IPS-11a (cell line): ENCODE data around the gene PHKG2.

Experiments
- H3K4me3 ChIP-seq: one replicate; pipeline ENCODE4 v1.5.1; 2013; ENCODE audit warnings: low read depth, low read length, control low read depth

The PHKG2 gene

DNA sequence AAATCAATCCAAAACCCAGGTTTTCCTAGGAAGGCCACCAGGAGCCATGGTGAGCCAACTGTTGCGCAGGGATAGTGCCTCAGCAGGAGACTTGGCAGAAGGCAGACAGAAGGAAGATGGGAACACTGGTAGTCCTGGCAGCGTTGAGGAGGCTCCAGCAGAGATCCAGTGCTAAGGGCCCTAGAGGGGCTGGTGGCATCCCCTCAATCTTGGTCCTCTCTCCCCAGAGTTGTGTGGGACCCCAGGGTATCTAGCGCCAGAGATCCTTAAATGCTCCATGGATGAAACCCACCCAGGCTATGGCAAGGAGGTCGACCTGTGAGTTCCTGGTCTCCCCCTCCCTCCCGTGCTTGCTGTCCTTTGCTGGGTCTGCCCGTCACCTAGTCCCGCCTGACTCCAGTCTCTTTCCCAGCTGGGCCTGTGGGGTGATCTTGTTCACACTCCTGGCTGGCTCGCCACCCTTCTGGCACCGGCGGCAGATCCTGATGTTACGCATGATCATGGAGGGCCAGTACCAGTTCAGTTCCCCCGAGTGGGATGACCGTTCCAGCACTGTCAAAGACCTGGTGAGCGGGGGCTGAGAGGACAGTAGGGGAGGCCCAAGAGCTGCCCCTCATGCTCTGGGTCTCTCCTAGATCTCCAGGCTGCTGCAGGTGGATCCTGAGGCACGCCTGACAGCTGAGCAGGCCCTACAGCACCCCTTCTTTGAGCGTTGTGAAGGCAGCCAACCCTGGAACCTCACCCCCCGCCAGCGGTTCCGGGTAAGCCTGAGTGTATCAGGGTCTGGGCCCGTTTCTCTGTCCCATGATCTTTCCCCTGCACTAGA, 7.9 kb downstream of the PHKG2 start:
- H3K4me3 ChIP-seq, result no peak overlapping the region

GRCh38 chr16:30756781-30757100, 8.5 kb downstream of the PHKG2 start:
- H3K4me3 ChIP-seq, result no peak overlapping the region

DNA sequence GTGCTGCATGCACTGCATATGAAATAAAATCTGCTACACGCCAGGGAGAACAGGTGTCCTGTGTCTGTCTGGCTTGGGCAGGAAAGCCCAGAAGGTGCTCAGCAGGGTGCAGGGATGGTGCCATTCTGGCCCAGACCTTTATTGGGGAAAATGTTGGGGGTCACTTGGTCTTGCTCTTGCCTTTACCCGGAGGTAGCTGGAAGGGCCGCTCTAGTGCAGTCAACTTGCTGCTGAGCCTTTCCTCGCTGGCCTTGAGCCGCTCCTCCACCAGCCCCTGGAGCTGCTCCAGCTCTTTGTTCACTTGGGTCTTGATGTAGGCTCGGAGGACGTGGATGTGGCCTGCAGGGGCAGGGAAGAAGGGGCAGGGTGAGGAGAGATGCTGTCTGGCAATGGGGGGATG, 9.1 kb downstream of the PHKG2 start:
- H3K4me3 ChIP-seq, result no peak overlapping the region

DNA sequence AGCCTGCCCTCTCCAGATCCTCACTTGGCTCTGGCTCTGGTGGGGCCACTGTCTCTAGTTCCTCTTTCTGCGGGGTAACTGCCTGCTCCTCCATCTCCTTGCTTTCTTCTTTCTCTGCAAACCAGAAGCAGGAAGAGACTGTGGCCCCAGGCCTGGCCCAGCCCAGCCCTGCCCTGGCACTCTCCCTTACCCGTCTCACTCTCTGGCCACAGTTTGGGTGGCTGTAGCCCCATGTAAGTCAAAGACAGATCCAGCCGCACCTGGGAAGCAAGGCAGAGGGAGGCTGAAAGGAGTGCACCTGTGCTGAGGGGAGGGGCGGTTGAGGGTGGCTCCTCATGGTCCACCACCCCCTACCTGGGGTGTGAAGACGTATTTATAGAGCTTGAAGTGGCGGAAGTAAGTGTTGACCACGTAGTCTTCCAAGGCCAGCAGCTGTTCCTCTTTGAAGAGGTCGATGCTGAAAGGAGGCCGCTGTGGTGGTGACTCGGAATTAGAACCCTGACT, 10.8 kb downstream of the PHKG2 start:
- no peak overlapping the region for H3K4me3 ChIP-seq

DNA sequence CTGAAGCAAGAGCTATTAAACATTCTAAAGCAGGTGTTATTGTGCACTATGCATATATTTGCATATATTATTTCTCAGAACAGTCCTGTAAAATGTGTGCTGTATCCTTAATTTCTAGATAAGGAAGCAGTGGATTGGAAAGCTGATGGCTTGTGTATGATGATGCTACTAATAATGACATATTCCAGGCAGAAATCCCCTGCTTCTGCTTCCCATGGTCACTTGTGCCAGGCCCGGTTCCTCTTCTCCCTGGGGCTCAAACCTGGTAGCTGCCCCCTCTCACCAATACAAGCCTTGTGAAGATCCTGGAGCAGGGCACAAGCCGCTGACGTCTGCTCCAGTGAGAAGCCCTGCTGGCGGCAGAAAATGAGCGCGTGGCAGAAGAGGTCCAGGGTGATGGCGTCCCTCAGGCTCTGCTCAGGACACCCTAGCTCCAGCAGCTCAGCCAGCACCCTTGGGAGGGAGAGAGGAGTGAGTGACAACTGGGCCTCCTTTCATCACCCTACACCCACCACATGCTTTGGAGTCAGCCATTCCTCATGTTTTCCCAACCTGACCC, 11.9 kb downstream of the PHKG2 start:
- H3K4me3 ChIP-seq, result no peak overlapping the region

DNA sequence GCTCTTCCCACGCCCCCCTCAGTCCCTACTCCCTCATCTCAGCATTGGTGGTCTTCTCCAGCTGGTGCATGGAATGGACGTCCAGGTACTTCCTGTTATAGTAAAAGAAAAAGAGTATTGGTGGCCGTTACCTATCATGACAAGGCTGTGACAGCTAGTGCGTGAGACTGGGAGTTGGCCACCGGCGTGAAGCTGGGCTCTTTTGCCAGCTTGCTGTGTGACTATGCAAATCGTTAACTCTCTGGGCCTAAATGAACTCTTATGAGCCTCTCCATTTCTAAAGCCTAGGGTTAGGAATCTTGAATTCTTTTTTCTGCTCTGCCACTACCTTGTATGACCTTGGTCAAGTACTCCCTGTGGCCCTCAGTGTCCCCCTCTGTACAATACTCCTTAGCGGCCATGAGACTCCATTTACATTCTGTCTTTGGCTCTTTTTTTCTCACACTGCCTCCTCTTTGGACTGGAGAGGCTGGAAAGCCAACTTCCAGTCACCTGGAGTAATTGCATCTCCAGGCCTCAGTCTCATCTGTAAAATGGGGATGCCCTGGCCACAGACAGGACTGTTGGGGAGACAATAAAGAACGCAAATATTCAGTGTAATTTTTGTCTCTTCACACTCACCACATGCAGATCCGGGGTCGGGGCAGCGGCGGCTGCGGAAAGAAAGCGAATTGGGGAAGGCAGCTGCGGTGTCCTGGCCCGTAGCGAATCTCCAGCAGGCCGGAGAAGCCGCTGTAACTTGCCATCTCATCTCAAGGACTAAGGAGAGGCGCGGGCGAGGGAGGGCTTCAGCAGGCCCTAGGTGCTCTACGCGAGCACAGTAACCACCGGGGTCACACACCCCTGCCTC, 12.6 kb downstream of the PHKG2 start:
- H3K4me3 ChIP-seq, result peak overlapping the region; percentile 88

DNA sequence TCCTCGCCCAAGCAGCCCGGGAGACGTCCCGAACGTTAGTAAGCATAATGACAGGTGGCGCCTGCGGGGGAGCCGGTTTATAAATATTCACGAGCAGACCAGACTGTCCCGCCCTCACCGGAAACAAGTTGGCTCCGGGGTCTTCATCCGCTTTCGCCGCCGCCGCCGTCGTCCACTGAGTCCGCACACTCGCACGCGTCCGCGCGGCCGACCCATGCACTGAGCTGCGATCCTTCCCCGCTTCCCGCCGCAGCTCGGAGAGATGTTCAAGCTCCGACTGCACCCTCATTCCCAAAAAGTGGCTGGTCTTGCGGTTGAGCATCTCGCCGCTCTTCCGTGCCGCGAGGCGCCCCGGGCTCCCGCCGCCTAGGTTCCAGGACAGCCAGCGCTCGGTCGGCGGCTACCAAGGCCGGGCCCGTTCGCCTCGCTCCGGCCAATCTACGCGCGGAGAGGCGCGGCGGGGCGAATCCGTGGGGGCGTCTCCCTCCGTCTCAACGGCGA, 13.3 kb downstream of the PHKG2 start:
- peak overlapping the region; percentile 88 for H3K4me3 ChIP-seq

DNA sequence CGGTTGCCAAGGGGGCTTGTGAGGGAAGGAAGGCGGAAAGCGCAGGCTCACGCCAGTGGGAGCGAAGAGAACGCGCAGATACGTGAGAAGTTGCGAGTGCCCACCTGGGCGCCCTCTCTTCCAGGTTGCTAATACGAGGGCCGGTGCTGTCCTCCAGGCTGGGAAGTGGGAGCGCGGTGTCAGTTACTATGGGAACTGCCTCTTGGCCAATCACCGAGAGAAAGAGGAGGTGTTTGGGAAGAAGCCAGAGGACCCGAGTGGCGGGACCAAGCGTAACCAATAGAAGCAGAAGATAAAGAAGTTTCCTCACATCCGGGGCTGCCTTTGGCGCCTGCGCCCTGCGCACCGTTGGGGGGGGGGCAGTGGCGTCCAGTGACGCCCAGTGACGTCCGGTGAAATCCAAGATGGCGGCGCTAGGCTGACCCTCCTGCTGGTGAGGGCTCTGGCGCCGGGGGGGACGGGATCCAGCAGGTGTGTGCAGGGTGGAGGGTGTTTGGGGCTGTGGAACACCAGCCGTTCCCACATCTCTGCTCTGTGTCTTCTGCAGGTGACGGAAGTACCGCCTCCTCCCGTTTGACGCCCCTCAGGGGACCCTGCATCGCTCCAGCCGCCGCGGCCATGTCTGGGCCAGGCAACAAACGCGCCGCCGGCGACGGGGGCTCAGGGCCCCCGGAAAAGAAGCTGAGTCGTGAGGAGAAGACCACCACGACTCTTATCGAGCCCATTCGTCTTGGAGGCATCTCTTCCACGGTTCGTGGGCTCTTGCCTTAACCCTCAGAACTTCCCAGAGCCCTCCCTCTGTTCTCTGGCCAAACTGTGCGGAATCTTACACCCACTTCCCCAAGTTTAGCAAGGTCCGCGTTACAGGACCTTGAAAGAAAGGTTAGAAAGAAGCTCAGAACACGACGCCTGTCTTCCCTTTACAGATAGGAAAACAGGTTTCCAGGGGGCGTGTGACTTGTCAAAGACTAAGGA, 14.0 kb downstream of the PHKG2 start, which contains the start of the genes CFAP119 and RNF40:
Gene CFAP119 (minus strand): TSS at position 135 of the 975 bp plus-strand sequence. CDS start 314 bp downstream, outside the sequence.
Gene RNF40 (plus strand): TSS at position 395 of the 975 bp plus-strand sequence. CDS start 224 bp downstream, at position 619.
- peak within 1 kb of the TSS; percentile 88 for H3K4me3 ChIP-seq

GRCh38 chr16:30762991-30763725, 14.9 kb downstream of the PHKG2 start:
- peak overlapping the region; percentile 88 for H3K4me3 ChIP-seq

DNA sequence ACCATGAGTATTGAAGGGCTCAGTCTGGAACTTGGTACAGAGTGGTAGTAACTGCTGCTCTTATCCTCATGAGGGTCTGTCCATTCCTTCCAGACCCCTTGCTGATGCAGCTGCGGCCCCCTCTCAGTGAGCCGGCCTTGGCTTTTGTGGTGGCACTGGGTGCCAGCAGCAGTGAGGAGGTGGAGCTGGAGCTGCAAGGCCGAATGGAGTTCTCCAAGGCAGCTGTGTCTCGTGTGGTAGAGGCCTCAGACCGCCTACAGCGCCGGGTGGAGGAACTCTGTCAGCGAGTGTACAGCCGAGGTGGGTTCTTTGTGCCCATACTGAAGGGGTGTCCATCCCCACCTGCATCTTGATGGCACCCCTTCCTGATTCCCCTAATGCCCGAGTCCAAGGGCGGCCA, 15.9 kb downstream of the PHKG2 start:
- H3K4me3 ChIP-seq, result no peak overlapping the region

DNA sequence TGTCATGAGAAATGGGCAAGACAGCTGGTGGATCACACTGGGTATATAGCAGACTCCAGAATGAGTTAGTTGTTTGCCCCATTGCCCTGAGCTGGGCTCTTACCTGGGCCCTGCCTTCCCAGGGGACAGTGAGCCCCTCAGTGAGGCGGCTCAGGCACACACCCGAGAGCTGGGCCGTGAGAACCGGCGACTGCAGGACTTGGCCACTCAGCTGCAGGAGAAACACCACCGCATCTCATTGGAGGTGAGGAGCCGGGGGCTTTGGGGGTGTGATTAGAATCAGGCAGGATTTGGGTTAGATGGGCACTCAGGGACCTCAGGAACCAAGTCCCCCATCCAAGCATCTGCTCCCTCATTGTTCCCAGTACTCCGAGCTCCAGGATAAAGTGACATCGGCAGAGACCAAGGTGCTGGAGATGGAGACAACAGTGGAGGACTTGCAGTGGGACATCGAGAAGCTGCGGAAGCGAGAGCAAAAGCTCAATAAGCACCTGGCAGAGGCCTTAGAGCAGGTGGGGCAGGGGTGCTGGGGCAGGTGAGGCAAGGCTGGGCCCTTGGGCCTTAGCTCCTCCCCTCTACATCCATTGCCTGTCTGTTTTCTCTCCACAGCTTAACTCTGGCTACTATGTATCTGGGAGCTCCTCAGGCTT, 16.7 kb downstream of the PHKG2 start:
- H3K4me3 ChIP-seq, result no peak overlapping the region

DNA sequence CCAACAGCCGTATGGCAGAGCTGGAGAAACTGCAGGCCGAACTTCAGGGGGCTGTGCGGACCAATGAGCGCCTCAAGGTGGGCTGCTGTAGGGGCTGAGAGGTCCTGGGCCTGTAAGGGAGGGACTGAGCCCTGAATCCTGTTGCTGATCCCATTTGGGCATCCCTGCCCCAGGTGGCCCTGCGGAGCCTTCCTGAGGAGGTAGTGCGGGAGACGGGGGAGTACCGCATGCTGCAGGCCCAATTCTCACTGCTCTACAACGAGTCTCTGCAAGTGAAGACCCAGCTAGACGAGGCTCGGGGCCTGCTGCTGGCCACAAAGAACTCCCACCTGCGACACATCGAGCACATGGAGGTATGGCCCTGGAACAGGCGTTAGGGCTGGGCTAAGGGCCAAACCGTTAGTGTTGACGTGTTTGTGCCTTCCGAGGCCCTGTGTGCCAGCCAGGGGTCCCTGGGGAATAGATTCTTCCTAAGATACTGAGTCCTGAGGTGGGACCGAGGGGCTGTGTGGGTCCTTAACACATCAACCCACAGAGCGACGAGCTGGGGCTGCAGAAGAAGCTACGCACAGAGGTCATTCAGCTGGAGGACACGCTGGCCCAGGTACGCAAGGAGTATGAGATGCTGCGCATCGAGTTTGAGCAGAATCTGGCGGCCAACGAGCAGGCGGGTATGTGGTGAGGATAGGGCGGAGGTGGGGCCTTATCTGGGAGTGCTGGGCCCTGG, 18.1 kb downstream of the PHKG2 start:
- no peak overlapping the region for H3K4me3 ChIP-seq

GRCh38 chr16:30766933-30767284, 18.7 kb downstream of the PHKG2 start:
- H3K4me3 ChIP-seq, result no peak overlapping the region

DNA sequence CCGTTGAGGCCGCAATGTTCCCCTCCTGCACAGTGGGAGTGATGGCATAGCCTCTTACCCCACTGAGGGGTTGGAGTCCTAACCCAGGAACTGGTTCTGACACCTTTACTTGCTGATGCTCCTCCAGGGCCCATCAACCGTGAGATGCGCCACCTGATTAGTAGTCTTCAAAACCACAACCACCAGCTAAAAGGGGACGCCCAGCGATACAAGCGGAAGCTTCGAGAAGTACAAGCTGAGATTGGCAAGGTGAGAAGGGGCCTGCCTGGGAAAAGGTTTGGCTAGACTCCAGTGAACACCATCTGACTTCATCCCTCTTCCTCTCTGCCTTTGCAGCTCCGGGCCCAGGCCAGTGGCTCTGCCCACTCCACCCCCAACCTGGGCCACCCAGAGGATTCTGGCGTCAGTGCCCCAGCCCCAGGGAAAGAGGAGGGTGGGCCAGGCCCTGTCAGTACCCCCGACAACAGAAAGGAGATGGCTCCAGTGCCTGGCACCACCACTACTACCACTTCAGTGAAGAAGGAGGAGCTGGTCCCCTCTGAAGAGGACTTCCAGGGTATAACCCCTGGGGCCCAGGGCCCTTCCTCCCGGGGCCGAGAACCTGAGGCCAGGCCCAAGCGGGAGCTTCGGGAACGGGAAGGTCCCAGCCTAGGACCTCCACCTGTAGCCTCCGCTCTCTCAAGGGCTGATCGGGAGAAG, 19.7 kb downstream of the PHKG2 start:
- no peak overlapping the region for H3K4me3 ChIP-seq

- H3K4me3 ChIP-seq, result no peak overlapping the region
Measured at GRCh38 chr16:30768583-30769181, 20.5 kb downstream of the PHKG2 start.

DNA sequence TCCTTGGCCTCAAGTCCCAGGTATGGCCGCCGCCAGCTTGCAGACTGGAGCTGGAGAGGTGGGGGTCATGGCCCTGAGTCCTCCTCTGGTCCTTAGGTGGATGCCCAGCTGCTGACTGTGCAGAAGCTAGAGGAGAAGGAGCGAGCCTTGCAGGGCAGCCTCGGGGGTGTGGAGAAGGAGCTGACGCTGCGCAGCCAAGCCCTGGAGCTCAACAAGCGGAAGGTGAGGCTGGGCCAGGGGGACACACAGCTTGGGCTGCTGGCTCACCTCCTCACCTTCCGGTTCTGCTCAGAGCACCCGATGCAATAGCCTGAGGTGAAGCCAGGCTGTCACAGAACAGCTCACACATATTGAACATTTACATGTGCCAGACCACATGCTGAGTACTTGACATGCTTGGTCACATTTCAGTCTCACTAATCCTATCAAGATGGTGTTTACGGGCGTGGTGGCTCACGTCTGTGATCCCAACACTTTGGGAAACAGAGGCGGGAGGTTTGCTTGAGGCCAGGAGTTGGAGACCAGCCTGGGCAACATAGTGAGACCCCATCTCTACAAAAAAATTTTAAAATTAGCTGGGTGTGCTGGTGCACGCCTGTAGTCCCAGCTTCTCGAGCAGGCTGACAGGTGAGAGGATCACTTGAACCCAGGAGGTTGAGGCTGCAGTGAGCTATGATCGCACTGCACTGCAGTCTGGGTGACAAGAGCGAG, 21.3 kb downstream of the PHKG2 start:
- no peak overlapping the region for H3K4me3 ChIP-seq

- no peak overlapping the region for H3K4me3 ChIP-seq
Measured at GRCh38 chr16:30771726-30772125, 23.5 kb downstream of the PHKG2 start.
